HS-5 (cell line): ENCODE results near the gene PLXNA2.

ENCODE experiments used
- DNase-seq: peaks from one replicate; pipeline ENCODE4 v3.0.0-alpha.2; 2012; ENCODE audit warnings: low read depth

PLXNA2 gene

DNA sequence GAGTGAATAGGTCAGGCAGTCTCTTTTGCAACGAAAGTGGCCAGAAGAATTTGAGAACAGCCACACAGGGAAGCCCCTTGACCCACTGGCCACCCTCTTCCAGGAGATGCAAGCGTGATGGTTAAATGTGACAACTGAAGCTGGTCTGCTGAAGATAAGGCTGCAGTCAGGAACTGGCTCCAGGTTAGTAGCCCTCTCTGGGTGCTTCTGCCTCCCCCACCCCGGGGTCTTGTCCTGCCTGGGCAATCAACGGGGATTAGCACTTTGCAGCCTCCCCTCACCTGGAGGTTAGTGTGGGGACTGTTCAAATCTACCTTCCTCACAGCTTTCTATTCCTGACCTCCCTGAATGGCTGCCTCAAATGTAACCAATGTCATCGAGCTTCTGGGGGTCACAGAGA, 125.9 kb downstream of the PLXNA2 start:
- no peak for DNase-seq

DNA sequence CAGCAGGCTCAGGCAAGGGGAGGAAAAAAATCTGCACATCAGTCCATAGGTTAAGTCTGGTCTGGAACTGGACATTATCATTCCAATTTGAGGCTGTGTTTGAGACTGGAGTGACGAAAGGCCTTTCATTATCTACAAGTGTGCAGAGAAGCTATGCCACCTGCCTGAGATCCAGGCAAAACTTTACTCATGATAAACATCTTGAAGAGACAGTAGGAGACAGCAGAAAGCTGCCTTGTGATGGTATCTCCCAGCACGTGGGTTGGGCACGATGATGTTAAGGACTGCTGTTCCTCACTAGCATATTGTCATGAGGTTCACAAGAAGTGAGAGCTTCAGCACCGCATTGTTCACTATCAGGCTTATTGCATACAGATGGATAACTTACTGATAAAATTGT, 126.4 kb downstream of the PLXNA2 start:
- DNase-seq, result no peak

DNA sequence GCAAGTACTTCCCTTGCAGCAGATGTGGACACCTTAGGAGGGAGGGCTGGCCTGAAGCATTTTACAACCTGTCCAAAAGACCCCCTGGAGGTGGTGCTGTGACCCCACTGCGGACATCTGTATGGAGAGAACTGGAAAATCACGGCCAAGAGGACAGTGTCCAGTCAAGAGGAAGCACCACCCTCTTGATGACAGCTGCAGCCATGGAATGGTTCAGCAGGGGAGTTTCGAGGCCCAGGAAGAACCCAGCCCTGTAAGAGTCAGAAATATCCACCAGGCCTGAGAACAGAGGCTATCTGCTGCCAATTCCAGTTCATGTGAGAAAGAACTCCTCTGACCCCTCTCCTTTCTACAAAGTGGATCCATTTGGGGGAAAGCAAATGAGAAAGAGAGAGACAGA, 126.8 kb downstream of the PLXNA2 start:
- DNase-seq, result no peak

DNA sequence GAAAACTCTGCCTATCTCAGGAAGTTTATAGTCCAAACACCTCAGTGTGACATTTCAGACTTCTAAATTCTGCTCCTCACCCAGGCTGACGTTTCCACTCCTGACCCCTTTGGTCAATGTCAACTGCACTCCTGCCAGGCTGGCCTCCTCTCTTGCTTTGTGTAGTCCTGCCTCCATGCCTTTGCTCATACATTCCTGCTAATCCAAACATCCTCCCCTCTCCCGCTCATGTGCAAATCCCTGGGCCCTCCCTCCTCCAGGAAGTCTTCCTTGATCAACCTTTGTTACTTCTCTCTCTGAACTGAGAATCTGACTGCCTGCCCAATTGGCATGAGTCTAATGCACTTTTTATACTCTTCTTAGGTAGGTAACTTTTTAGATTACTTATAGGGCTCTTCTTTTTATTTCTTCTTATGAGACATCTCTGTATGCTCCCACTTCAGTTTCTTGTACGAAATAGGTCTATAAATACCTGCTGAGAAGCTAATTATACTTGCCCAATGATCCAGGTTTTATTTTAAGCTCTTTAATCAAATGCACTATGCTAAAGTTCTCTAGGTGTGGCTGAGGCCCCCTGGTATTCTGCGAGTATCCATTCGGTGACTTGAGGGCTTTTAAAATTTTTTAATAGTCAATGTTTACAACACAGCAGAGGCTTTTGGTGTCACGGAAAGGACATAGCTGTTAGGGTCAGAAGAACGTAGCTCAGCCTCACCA, 128.1 kb downstream of the PLXNA2 start:
- DNase-seq, result no peak

DNA sequence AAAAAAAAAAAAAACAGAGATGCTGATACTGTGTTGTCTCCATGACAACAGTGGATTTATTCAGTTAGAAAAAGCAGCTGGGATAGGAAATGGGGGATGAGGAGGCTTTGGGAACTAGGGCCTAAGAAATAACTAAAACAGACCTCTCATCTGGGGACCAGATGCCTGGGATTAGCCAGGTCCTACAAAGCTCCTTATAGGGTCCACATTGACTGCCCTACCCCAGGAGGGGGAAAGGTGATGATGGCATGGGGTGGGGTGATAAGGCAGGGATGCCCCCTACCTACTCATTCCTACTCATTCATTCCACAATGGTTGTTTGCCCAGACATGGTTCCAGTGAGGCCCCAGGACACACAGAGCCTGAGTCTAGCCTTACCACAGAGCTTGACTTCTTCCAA, 131.2 kb downstream of the PLXNA2 start:
- no peak for DNase-seq

DNA sequence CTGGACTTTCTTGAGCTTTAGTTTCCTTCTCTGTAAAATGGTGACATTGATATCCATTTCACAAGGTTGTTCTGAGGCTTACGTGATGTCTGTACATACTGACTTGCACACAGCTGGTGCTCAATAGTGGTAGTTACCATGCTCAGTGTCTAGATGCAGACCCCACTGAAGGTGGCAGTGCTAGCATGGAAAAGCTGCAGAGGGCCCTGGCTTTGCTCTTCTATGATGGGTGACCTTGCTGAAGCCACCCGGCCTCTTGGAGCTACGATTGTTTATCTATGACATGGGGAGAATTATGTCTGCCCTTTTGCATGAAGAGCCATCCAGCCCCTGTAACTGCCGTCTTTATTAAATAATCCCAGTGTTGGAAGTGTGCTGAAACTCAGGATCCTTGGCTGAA, 131.8 kb downstream of the PLXNA2 start:
- no peak for DNase-seq

DNA sequence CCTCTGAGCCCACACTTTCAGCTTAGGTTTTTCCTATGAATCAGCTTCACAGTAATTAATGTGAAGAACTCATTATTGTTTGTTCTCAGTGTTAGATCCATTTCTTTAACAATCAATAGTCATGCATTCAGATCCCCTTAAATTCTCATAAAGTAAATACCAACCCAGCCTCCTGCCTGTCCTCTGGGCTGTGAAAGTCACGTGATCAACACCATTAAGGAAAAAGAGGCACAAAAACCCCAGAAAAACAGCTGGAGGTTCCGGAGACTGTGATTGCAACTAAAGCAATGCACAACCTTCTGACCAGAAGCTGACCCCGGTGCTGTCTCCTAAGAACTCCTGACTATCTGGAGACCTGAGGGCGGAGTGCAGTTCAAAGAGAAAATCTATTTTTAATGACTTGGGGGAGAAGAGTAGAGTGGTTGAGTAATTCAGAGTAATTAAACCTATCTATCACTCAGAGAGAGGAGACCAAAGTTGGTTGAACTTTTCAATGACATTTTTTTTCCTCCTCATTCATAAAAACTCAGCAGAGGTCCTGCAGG, 132.5 kb downstream of the PLXNA2 start:
- DNase-seq, result no peak

DNA sequence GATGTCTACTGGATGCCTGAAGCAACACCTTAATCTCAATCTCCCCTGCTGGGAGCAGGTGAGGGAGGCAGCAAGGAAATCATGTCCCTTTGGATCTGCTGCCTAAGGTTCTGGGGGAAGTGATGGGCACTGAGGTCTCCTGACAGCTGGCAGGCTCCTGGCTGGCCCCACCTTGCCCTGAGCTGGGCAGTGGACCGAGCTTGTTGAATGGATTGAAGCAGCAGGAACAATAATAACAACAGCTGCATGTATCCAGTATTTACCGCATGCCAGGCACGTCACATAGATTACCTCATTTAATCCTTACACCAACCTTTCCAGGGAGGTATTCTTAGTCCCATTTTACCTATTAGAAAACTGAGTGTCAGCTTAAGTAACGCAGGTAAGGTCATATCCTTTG, 133.9 kb downstream of the PLXNA2 start:
- no peak for DNase-seq

DNA sequence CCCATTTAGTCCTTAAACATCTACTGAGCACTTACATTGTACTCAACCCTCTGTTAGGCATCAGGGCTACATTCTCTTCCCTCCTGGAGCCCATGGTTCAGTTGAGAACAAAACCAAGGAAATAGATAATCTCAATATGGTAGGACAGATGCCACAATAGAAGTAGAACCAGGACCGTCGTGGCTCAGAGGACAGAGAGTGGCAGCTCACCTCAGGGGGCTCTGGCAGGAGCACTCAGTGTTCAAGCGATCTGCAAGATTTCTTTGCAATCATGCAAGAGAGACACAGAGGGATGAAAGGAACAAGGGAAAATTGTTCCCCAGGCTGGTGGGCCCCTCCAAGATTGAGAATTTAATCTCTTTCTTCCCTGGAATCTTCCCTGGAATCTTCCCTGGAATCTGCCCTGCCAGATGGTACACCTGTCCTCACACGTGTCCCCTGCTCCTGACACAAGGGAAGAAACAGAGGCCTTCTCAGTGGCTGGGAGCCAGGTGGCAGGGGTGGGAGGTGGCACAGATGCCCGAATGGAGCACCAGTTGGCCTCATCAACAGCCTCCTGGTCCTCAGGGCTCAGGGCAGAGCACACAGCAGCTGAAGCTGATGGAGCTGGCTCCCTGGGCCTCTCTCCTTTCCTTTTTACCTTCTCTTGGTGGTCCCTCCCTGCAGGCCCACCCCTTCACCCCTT, 135.4 kb downstream of the PLXNA2 start:
- DNase-seq, result no peak

DNA sequence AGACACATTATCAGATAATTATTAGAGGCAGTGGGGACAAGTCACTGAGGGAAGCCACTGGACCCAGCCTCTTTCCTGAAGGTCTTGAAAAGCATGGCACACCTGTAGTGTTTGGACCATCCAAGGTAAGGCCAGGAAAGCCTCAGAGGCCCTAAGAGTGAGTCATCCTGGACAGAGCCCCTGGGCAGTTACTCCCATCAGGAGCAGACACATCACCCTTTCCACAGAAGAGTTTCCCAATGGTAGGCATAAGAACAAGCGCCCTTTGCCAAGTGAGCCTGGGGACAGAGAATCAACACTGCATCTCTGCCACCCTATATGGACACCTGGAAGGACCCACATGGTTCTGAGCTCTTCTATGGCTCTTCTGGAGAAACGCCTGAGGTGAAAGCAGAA, 136.0 kb downstream of the PLXNA2 start:
- peak; percentile 31 for DNase-seq

DNA sequence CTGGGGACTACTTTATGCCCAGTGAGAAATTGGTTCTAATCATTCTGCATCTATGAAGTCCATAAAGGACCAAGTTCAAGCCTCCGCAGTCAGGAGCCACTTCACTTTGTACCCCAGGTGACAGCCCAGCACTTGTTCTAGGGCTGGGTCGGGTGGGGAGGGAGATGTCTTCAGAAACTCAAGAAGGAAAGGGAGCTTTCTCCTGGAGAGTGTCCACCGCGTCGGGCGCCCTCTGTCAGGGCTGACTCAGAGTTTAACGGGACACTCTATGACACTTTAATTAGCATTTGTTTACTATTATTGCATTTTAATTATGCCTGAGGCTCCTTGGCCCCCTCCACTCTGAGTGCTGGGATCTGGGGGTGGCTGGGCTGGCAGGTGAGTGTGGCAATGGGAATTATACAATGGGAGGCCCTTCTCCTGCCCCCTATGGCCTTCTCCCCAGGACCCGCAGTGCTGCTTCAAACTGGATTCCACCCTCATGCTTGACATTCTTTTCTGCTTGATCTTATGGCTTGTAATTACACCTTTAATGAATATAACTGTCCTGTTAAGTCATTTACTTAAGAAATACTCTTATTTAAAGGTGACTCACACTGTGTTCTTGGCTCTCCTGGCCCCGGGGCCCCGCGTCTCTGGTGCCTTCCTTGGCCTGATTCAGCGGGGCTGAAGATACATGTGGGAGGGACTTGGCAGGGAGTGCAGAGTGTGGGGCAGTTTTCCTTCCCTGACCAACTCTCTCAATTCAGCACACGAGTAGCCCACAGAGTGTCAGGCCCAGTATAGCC, 136.6 kb downstream of the PLXNA2 start:
- peak; percentile 45 for DNase-seq

DNA sequence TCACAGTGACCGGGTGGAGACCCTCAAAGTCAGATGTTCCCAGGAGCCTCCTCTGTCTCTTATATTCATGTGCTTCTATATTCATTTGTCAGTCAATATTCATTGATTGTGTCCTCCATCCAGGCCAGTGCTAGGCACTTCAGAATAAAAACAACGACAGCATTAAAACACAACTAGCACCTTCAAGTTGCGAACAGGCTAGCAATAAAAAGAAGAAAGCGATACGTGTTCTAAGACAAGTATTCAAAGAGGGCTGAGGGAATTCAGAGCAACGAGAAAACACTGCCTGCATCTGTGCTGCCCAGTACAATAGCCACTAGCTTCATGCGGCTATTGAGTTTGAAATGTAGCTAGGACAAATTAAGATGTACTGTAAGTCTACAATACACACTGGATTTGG, 138.0 kb downstream of the PLXNA2 start:
- no peak for DNase-seq

DNA sequence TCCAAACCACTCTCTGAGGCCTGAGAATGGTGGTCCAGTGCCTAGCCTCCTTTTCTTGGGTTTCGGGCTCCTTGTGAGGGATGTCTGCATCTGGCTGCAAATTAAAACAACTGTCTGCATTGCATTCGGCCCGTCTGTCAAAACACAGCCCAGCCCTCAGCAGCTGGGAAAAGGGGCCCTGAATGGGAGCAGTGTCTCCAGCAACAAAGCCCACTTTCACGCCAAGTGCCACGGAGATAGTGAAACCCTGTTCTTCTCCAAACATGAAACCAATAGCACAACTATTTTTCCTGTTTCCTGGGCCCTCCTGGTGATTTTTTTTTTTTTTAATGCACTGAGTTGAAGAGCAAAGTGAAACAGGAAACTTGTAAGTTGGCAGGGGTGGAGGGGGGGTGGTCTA, 138.4 kb downstream of the PLXNA2 start:
- DNase-seq, result no peak

DNA sequence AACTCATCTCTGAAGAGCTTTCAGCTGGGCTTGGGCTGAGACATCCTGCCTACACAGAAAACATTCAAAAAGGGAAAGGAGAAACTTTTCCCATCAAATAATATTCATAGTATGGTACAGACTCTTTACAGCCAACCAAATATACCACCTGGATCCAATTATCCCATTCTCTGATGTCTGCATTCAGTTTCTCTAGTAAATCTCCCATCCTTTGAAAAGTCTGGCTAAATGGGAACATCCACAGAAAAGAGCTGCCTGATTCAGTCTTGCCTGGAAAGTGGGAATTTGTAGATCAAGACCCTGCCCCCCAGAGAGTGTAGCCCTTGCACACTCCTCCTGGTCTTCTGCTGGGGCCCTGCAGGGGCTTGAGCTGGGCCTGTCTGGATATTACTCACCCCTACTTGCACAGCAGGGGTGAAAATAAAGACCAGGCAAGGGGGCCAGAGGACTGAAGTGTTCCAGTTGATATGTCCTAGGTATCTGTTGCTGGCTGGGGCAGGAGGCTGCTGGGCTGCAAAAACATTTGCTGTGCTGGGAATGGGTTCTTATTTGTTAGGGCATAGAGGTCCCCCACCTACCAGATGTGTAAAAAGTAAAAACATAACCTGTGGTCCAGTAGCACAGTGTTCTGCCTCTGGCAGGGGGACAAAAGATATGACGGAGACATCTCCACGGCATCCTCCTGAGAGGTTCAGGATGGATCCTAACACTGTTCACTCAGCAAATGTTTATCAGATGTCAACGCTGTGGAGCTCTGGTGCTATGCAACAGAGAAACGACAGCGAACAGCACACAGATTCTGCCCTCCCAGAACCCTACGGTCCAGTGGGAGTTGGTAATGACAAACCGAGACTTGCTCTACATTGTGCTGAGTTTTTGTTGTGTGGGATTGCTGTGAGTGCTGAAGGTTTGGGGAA, 140.3 kb downstream of the PLXNA2 start:
- DNase-seq, result no peak

DNA sequence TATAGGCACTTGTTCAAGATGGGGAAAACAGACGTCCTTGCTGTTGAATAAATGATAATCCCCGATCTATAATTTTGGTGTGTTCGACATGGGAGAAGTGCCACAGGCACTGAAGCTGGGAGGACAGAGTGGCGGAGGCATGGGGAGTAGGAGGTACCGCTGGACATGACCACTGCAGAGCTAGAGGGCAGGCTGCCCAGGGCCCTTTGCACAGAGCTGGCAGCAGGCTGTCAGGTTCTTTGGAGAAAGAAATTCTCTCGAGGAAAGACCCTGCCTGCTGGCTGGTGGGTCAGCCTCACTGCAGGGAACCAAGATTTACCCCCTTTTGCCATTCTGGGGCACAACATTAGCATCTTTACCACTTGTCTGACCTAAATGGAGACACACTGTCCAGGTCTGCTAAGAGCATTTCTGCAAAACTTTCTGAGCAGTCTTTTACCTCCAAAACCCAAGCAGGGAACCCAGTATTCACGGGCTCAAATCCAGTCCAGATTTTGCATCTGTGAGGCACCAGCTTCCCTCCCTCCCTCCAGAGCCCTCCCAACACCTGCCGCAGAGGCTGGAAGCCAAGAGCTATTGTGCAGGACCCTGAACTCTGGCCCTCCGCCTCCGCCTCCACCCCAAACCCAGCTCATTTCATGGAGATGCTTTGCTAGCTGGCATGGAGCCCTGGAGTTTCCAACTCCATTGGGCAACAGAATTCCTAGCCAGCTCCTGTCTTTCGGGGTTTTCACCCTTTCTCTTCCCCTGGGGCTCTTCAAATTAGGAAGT, 142.3 kb downstream of the PLXNA2 start:
- DNase-seq, result no peak

DNA sequence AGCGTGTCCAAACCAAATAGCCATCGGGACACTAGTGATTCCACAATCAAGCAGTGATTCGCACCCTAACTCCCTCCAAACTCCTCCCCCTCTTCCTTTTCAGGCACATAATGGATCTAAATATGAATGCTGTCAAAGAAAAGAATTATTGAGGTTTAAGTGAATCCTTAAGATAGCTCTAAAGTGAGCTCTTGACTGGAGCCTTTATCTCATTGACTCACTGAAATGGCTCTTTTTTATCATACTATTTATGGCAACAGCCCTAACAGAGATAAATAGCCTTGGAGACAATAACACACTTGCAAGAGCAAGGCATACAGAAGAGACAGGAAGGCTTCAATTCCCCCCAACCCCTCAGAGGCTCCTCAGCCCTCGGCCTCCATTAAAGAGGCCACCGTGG, 143.3 kb downstream of the PLXNA2 start:
- DNase-seq, result no peak

DNA sequence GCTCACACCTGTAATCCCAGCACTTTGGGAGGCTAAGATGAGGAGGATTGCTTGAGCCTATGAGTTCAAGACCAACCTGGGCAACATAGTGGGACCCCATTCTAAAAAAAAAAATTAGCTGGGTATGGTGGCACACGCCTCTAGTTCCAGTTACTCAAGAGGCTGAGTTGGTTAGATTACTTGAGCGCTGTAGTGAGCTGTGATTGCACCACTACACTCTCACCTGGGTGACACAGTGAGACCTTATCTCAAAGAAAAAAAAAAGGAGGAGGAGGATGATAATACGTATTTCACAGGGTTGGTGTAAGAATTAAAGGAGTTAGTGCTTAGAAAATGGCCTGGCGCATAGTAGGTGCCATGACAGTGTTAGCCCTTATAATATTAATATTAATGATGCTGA, 144.1 kb downstream of the PLXNA2 start:
- DNase-seq, result no peak

DNA sequence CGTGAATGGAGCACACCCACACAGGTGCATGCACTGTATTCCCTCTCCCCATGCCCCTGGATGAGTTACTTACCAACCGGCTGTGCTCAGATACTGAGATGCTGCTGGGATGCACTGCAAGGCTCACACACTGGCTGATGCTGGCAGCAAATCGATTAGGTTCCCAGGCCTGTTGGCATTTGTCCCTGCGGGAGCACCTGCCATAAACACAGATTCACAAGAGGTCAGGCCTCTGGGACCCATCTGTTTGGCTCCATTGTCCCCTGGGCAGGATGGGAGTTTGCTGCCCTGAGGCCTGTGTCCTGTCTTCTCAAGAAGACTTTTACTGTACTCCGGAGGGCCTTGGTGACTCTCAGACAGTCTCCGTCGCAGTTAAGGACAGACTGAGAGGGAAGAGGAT, 145.4 kb downstream of the PLXNA2 start:
- DNase-seq, result no peak

DNA sequence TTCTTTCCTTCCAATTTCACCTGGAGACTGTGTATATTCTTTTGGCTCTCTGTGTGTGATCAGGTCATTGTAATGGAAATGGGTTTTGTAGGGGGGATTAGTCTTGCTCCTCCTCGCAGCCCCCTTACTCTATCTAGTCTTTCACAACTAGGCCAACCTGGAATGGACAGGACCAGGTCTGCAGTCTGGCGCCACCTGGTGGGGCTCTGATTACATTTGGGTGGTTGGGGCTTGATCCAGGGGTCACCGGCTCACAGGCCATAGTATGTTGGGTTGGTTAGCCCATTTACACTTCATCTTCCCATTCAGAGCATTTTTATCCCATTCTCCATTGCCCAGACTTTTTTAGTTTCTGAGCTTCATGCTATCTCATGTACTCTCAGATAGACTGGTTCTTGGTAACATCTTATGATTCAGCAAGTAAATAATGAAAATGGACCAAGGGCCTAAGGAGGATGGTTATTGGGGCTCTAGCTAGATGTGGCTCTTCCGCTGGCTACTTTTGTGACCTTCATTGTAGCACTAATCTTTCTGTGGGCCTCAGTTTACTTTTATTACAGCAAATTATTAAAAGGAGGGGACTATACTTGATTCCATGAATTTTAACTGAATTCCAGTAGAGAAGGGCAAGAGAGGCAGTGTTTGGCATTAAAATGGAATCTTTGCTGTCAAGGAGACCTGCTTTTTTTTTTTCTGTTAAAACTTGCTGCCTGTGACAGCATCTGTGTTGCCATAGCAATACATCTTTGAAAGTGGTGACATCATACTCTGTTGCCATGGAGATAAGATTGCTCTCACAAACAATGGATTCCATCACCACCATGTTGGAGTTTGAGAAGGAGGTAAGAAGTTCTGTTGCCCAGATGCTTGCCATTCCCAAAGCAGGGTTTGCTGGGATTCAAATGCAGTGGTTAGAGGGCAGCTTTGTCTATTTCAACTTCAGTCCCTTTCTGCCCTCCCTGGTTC, 150.1 kb downstream of the PLXNA2 start:
- peak; percentile 15 for DNase-seq

DNA sequence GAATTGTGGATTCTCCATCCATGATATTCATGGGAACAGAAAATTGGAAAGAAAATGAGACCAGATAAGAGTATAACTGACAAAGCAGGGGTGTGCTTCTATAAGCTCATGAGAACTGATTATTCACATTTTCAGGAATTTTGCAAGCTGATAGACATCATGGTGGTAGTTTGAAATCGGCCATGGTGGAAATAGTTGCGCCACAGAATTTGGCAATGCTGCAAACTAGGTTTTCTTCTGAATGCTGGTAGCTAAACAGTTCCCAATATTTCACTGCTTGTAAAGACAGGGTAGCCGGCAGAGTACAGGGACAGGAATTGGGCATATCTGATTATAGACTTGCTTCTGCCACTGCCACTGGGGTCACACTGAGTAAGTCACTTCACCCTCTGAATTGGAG, 151.1 kb downstream of the PLXNA2 start:
- no peak for DNase-seq
